ENCODE measurements around the gene ARHGAP28. TPM values are rescaled to one million over a fixed set of nuclear protein-coding genes. Genes with fewer than 3 reads are reported as not detected.

Gene ARHGAP28
- total and polyA plus RNA-seq, 10 of the 15 experiments (the other 5 are each of a cell fraction or from before 2014, with no cell fraction given): not detected

GRCh38 chr18:6747646-6748045 lies 18.1 kb downstream of the ARHGAP28 start (continued):
- TF ChIP-seq CUX1 (IDR thresholded peaks at IDR 0.05; ENCODE audit: insufficient replicate concordance, low read depth, low read length) (no peak), ZNF207 (IDR thresholded peaks at IDR 0.05; ENCODE audit: borderline replicate concordance) (no peak)

- Histone ChIP-seq H3K4me3 (no peak overlapping the region), H3K36me3 (ENCODE audit: control insufficient read depth in 2 of 2, insufficient read depth in 2 of 2, low read length in 1 of 2) (no peaks in the 10 kb centered on the region), H3K27ac (ENCODE audit: control insufficient read depth, insufficient read depth) (no peak overlapping the region), H3K9me3 (replicated peaks; ENCODE audit: control insufficient read depth, insufficient read depth, low read length) (no peaks in the 10 kb centered on the region), H3K4me2 (ENCODE audit: control insufficient read depth, insufficient read depth) (no peak overlapping the region), H3K79me2 (ENCODE audit: control insufficient read depth, insufficient read depth, low read length) (no peaks in the 10 kb centered on the region), H3K9ac (ENCODE audit: control insufficient read depth, insufficient read depth, low read length) (no peak overlapping the region), H2AFZ (ENCODE audit: control insufficient read depth, low read depth, low read length) (no peak overlapping the region), H4K20me1 (ENCODE audit: control insufficient read depth, insufficient read depth) (no peaks in the 10 kb centered on the region), H3K27me3 (replicated peaks in 1 of 2; ENCODE audit: control insufficient read depth in 2 of 2, insufficient read depth in 2 of 2, low read length in 1 of 2) (no peaks in the 10 kb centered on the region), H3K4me1 (ENCODE audit: control insufficient read depth, insufficient read depth, low read length) (no peaks in the 10 kb centered on the region)
- CTCF ChIA-PET: no interaction called here
- in situ Hi-C loops (cut with MboI): no loop called here
- intact Hi-C loops (cut with micrococcal nuclease; ENCODE audit: unreplicated experiment): loop anchor here (10.0 kb wide), 1 partner anchor 203 kb away; no protein-coding TSS in a partner anchor
- SMC1A ChIA-PET (ENCODE audit: uncharacterized antibody, unreplicated experiment): no interaction called here
- BruUV-seq (replicated peaks): no TSS peak
- DNase-seq (ENCODE audit: low read depth, low spot score): no peak
- no peak for FAIRE-seq
- 50% methylated on average over 2 of the region's 2 CpGs for WGBS (ENCODE audit: insufficient coverage, insufficient replicate concordance, low lambda C conversion rate, missing lambda C conversion rate)
- POLR2A ChIA-PET: no interaction called here
- RAD21 ChIA-PET (ENCODE audit: unreplicated experiment): no interaction called here
- no peak for ATAC-seq
- TF ChIP-seq RUNX3 (IDR thresholded peaks at IDR 0.05; ENCODE audit: low read length) (no peak), TAF1 (IDR thresholded peaks at IDR 0.05; ENCODE audit: borderline replicate concordance, low read depth, low read length) (no peak), STAT3 (IDR thresholded peaks at IDR 0.05; ENCODE audit: low read depth, low read length) (no peak), HDAC2 (IDR thresholded peaks at IDR 0.05) (no peak), YBX1 (IDR thresholded peaks at IDR 0.05) (no peak), DPF2 (IDR thresholded peaks at IDR 0.05) (no peak), SMAD1 (IDR thresholded peaks at IDR 0.05; ENCODE audit: low read depth, partially characterized antibody) (no peak), HDAC6 (IDR thresholded peaks at IDR 0.05; ENCODE audit: unreplicated experiment) (no peak), ZNF622 (IDR thresholded peaks at IDR 0.05) (no peak), ZNF274 (IDR thresholded peaks at IDR 0.05; ENCODE audit: insufficient read depth, insufficient read length) (no peak), NR2F1 (conservative IDR thresholded peaks at IDR 0.05) (no peak), REST (IDR thresholded peaks at IDR 0.05; ENCODE audit: low read depth, low read length) (no peak)
Measured at GRCh38 chr18:6748241-6748640, 18.7 kb downstream of the ARHGAP28 start.
